ENCODE data around the gene LDHA. TPM values are rescaled to one million over a fixed set of nuclear protein-coding genes. Genes with fewer than 3 reads are reported as not detected.

The LDHA gene
- total and polyA plus RNA-seq, 9 of the 15 experiments (the other 6 are each of a cell fraction or from before 2014, with no cell fraction given): 535 to 3,001 (median 926) TPM

GRCh38 chr11:18395735-18396504 is 1.6 kb downstream of the LDHA start (continued):
- TF ChIP-seq ZNF592 (IDR thresholded peaks at IDR 0.05) (no peak), ZC3H8 (IDR thresholded peaks at IDR 0.05) (no peak), NFE2L1 (tag; IDR thresholded peaks at IDR 0.05; ENCODE audit: borderline replicate concordance, low read depth) (no peak), ZNF12 (CRISPR knock-in tag; IDR thresholded peaks at IDR 0.05) (no peak), NCOA6 (IDR thresholded peaks at IDR 0.05) (no peak), MNT (conservative IDR thresholded peaks at IDR 0.05) (peak in 1 of 2 experiments; percentile 74; a peak in 2 of 4 replicates), ETV5 (CRISPR knock-in tag; IDR thresholded peaks at IDR 0.05; ENCODE audit: low read depth) (peak; percentile 51; the same call in 1 of the 2 replicates), THRB (CRISPR knock-in tag; conservative IDR thresholded peaks at IDR 0.05) (no peak), ZNF830 (CRISPR knock-in tag; IDR thresholded peaks at IDR 0.05) (no peak), RREB1 (CRISPR knock-in tag; IDR thresholded peaks at IDR 0.05) (no peak), MTA3 (IDR thresholded peaks at IDR 0.05; ENCODE audit: borderline replicate concordance) (no peak; the same call in 1 of the 2 replicates), ZNF311 (CRISPR knock-in tag; IDR thresholded peaks at IDR 0.05) (no peak), PHF21A (IDR thresholded peaks at IDR 0.05; ENCODE audit: borderline replicate concordance, low read depth) (no peak), GATAD2B (IDR thresholded peaks at IDR 0.05; ENCODE audit: borderline replicate concordance) (no peak)
